HG03565 (cell line): ENCODE measurements around the gene PLA2G15.
"Not testable (repeated sequence)": the region's sequence is repeated elsewhere in the genome, so short reads cannot be mapped to it uniquely, and the experiment has no call there.

ENCODE experiments used
- ATAC-seq: cut with Tn5 transposase; IDR thresholded peaks from one replicate; pipeline ENCODE4 v1.9.1; 2021; ENCODE audit warnings: mild to moderate bottlenecking, moderate library complexity; ENCODE audit not compliant: unreplicated experiment

Gene PLA2G15

GRCh38 chr16:68275611-68276191 lies 30.5 kb downstream of the PLA2G15 start:
- peak; percentile 46 for ATAC-seq

GRCh38 chr16:68276223-68276622 lies 31.1 kb downstream of the PLA2G15 start:
- ATAC-seq, result no peak

GRCh38 chr16:68279726-68280558 lies 34.8 kb downstream of the PLA2G15 start:
- ATAC-seq, result no peak

GRCh38 chr16:68281368-68282063 lies 36.3 kb downstream of the PLA2G15 start:
- no peak for ATAC-seq

GRCh38 chr16:68282064-68282452 lies 36.9 kb downstream of the PLA2G15 start:
- no peak for ATAC-seq

GRCh38 chr16:68283346-68283745 lies 38.2 kb downstream of the PLA2G15 start:
- no peak for ATAC-seq

GRCh38 chr16:68283801-68284598 lies 38.8 kb downstream of the PLA2G15 start:
- no peak for ATAC-seq

- peak; percentile 33 for ATAC-seq
These were observed 39.7 kb downstream of the PLA2G15 start for GRCh38 chr16:68284847-68285246.

GRCh38 chr16:68285683-68286082 lies 40.5 kb downstream of the PLA2G15 start:
- ATAC-seq, result no peak

GRCh38 chr16:68286153-68287074 lies 41.2 kb downstream of the PLA2G15 start:
- ATAC-seq, result no peak

- ATAC-seq, result no peak
These were observed 42.4 kb downstream of the PLA2G15 start for GRCh38 chr16:68287276-68288251.

- no peak for ATAC-seq
These were observed 43.1 kb downstream of the PLA2G15 start for GRCh38 chr16:68288252-68288650.

GRCh38 chr16:68288796-68289195 lies 43.6 kb downstream of the PLA2G15 start:
- not testable (repeated sequence) for ATAC-seq

GRCh38 chr16:68289202-68289601 lies 44.0 kb downstream of the PLA2G15 start:
- ATAC-seq, result no peak

GRCh38 chr16:68289621-68290329 lies 44.6 kb downstream of the PLA2G15 start:
- peak; percentile 77 for ATAC-seq

GRCh38 chr16:68290450-68290849 lies 45.3 kb downstream of the PLA2G15 start:
- no peak for ATAC-seq

- ATAC-seq, result no peak
These were observed 46.1 kb downstream of the PLA2G15 start for GRCh38 chr16:68291227-68291626.

GRCh38 chr16:68292425-68292824 lies 47.3 kb downstream of the PLA2G15 start:
- no peak for ATAC-seq
